GM19395 (cell line): ENCODE results near the gene YES1.
A peak's percentile ranks its signal among the peaks of the same experiment; 100 is the strongest.
"Not testable (repeated sequence)": the region's sequence is repeated elsewhere in the genome, so short reads cannot be mapped to it uniquely, and the experiment has no call there.

Experiments used
- ATAC-seq: cut with Tn5 transposase; IDR thresholded peaks from one replicate; pipeline ENCODE4 v1.9.1; 2021; ENCODE audit warnings: mild to moderate bottlenecking, moderate library complexity; ENCODE audit not compliant: unreplicated experiment

Gene YES1

GRCh38 chr18:824179-824578, 12.1 kb upstream of the YES1 start:
- ATAC-seq, result no peak

DNA sequence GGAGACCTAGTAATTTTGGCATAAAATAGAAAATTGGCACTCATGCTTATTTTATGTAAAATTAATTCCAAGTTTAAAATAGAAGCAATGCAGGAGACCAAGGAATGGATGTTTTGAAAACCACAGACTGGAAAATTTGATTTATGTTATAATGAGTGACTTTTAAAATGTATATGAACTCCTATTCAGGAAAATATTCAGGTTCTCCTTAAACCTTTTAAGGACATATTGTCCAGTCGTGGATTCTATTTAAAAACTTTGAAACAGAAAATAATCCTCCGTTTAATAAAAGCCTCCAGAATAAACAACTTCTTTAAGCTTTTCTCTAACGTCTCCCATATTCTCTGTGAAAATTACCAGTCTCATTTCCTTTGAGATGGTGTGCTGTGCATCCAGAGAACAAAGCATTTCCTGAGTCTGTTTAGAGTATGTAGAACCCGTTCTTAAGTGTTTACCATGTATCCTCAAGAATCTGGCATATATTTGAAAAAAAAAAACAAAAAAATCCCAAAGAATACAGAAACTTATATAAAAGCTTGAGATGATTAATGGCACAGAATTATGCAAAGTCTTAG, 8.6 kb upstream of the YES1 start:
- ATAC-seq, result no peak

DNA sequence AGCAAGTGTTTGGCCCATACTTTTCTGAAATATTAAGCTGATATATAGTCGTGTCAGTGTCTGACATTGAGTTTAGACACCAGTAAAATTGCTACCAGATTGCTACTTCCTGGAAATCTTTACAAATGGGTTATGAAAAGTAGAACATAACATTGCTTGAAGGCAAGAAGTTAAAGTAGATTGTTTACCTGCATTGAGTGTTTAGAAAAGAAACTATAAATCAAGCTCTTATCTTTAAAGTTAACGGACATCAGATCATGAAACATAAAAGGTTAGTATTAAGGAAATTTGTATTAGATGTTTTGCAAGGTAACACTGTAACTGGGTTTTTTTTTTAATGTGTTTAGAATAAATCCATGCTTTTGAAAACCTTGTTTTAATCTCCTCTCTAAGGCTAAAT, 4.8 kb upstream of the YES1 start:
- no peak for ATAC-seq

DNA sequence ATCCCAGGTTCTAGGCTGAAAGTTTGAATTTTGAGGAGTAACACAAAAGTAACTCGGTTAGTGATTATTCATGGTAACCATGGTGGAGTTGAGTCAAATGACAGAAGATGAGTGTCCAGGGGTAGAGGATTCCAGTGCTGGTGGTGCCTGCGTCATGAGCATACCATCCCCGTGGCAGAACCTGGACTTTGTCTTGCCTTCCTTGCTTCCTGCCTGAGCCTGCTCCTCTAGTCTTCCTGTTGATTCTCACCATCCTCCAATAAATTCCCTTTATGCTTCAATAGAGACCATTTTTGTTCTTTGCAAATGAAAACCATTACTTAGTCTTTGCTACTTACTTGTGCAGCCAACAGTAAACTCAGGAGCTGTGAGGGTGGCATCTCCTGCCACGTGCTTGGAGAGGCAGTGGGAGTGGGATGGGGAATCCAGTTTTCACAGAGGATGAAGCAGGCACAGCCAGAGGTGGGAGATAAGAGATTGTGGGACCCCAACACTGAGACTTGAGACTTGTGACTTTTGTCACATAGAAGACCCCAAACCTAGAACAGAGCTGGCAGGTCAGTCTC, 4.1 kb upstream of the YES1 start:
- no peak for ATAC-seq

GRCh38 chr18:815353-815752, 3.3 kb upstream of the YES1 start:
- no peak for ATAC-seq

DNA sequence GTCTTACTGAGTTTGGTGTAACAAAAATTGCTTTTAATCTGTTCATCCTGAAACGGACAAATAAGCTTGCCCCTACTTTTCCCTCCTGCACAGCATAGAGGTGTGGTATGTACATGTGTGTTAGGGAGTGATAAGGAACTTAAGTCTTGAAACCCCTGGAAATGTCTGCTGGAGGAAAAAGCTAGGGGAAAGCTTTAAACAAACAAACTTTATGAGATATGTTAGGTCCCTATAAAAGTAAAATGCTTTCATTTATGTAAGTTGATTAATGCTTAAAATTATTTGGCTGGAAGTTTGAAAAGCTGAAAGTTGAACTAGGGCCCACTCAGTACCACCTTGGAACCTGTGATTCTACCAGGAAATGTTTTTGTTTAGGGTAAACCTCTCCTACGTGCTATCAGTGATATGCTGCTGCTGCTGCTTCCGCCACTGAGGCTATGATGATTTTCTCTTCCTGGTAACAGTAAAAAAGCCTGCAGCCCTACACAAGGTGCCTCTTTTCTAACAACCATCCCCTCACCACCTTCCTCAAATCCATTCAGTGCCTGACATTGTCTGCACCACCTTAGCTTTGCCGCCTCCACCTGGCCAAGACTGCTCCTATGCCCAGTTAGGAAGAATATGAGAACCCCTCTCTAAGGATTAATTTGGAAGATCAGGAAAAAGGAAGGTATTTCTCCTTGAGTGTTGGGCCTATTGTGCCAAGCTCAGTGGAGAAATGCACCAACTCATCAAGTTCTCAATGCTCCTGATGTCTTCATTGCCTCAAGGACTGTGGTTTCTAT, 2.5 kb upstream of the YES1 start:
- no peak for ATAC-seq

DNA sequence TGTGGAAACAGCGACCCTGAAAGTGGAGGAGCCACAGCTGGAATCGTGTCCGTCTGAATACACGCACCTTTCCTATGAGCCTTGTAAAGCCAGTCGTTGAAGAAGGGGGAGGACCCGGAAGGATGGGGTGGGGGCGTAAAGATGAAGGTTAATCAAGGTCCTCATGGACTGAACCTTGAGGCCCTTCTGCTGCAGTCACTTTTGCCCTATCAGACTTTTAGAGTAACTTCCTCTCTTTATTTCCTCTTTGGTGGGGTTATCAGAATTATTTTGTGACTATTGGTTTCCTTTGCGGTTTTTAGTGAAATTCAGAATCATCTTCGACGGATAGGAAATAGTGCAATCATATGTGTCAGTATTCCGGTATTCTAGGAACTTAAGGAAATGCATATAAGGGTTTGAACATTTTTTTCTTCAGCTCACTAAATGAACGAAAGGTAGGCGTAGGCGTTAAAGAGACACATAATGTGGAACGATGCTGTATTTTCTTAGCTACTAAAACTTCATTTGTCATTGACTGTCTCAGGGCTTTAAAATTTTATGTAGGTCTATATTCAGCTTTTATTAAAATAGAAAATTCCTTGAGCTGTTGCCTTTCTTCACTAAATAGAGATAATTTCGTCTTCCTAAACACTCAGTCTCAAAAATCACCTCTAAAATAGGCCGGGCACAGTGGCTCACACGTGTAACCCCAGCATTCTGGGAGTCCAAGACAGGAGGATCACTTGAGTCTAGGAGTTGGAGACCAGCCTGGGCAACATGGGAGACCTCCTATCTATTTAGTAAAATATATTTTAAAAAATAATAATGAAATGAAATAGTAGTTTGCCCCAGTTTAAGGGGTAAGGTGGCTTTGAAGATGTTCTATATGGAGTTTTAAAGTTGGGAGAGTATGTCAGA, 1.4 kb upstream of the YES1 start:
- ATAC-seq, result peak; percentile 1

GRCh38 chr18:812376-813171, 532 bp upstream of the YES1 start:
- peak; percentile 49 for ATAC-seq

- peak; percentile 21 for ATAC-seq
These were observed 705 bp downstream of the YES1 start for GRCh38 chr18:811182-811891.

GRCh38 chr18:809985-810642, 1.9 kb downstream of the YES1 start:
- peak; percentile 34 for ATAC-seq

DNA sequence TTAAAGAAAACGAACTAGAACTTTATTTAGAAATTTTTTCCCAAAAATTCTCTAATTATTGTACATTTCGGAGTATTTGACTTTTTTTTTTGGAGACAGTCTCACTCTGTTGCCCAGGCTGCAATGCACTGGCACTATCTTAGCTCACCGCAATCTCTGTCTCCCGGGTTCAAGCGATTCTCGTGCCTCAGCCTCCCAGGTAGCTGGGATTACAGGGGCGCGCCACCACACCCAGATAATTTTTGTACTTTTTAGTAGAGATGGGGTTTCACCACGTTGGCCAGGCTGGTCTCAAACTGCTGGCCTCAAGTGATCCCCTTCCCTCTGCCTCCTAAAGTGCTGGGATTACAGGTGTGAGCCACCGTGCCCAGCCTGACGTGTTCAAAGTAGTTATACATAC, 2.8 kb downstream of the YES1 start:
- ATAC-seq, result not testable (repeated sequence)

GRCh38 chr18:808502-808901, 3.5 kb downstream of the YES1 start:
- ATAC-seq, result no peak

GRCh38 chr18:808086-808485, 4.0 kb downstream of the YES1 start:
- ATAC-seq, result no peak

GRCh38 chr18:805755-806110, 6.3 kb downstream of the YES1 start:
- ATAC-seq, result peak; percentile 48

DNA sequence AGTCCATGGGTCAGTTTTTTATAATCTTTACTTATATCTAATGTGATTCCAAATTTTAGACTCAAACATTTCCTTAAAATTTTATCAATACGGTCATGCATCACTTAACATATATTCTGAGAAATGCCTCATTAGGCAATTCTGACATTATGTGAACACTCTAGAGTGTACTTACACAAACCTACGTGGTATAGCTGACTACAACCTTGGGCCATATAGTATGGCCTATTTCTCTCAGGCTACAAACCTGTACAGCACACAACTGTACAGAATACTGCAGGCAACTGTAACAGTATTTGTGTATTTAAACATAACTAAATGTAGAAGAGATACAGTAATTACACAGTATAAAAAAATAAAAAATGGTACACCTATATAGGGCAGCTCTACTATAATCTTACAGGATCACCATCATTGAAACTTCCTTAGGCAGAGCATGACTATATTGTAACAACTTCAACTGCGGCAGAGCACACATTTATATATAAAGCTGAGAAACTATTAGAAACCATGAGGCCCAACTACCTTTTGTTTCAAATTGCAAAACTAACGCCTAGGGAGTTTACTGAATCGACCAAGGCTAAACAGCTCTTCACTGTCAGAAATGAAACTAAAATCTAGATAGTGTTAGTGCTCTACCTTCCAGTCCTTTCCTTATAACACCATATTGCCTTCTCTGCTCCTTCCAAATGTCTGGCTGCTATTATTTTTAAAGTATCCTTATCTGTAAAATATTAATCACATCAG, 6.9 kb downstream of the YES1 start:
- ATAC-seq, result peak; percentile 51

DNA sequence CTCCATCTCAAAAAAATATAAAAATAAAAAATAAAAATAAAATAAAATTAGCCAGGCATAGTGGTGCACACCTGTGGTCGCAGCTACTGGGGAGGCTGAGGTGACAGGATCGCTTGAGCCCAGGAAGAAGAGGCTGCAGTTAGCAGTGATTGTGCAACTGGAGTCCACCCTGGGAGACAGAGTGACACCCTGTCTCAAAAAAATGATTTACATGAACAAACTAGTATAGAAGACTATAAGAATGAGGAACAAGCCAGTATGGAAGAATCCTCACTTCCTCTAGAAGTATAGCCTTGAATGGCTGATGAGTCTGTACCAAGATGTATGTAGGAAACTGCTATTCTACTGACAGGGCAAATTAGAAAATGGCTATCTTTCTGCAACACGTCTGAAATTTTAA, 10.9 kb downstream of the YES1 start:
- ATAC-seq, result no peak

DNA sequence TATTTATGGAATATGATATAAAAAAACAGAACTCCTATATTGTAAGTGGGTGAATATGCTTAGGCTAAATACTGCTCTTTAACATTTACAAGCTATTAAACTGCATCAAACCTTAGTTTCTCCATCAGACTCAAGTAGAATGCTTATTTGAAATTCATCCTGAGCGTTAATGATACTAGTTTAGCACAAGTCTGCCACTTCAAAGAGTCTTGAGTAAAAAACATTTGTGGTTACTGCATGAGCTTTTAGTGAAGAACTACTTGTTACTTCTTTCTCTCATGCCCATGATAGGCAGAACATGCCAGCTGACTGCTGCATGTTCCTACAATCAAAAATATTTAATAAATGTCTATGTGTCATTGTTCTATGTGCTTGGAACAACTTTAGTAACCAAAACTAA, 12.1 kb downstream of the YES1 start:
- ATAC-seq, result no peak

GRCh38 chr18:795383-795782, 16.7 kb downstream of the YES1 start:
- not testable (repeated sequence) for ATAC-seq

DNA sequence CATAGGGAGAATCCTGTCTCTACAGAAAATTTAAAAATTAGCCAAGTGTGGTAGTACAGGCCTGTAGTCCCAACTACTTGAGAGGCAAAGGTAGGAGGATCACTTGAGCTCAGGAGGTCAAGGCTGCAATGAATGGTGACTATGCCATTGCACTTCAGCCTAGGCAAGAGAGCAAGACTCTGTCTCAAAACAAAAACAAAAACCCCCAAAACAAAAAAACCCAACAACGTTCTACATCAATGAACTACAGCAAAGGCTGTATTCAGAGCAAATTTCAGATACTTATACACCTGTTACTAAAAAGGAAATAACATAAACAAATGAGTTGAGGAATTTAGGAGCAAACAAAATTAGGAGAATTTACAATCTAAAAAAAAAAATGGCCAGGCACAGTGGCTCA, 22.6 kb downstream of the YES1 start:
- ATAC-seq, result no peak
